ENCODE measurements around the gene IL17B.

Gene IL17B

DNA sequence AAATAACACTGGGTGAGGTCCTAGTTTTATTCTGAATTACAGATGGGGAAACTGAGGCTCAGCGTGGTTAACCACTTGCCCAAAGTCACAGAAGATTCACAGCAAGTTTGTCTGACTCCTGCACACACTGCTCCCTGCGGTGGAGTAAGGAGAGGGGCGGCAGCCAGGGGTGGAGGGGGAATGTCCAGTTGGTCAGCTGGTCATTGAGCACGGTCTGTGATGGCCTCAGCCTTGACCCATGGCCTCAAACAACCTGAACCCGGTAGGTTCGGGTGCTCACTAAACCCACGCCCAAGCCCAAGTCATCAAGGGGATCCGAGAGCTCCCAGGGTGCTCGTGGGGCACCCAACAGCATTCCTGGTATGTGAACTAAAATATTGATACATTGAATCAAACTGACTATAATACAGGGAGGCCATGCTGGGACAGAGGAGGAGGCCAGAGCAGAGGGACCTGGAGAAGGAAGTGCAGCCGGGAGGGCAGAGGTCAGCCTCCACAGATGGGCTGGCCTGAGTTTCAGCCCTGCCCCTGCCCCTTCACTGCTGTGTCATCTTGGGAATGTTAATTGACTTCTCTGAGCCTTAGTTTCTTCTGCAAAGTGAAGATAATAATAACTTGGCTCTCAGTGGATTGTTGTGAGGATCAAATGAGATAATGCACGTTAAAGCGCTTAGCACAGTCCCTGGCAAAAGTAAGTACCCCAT is 3.6 kb upstream of the IL17B start:
- 87 to 95% methylated on average over 8 to 9 of the region's 12 CpGs for WGBS, 2 experiments (ENCODE audit: insufficient coverage in 2 of 2)
- no peak overlapping the region for H3K4me3 ChIP-seq (ENCODE audit: extremely low read depth, insufficient read depth, low read length, poor library complexity, severe bottlenecking)
- H3K36me3 ChIP-seq (ENCODE audit: control insufficient read depth, insufficient read depth, low read length) = no peaks in the 10 kb centered on the region
- no peaks in the 10 kb centered on the region for H3K9me3 ChIP-seq (ENCODE audit: control insufficient read depth, low read length)
- H3K4me1 ChIP-seq (ENCODE audit: control insufficient read depth, insufficient read depth, low read length, poor library complexity, severe bottlenecking) = peaks cover 56% of the 10 kb centered on the region
- no peak overlapping the region for H3K27ac ChIP-seq (ENCODE audit: low read depth, low read length, severe bottlenecking)

DNA sequence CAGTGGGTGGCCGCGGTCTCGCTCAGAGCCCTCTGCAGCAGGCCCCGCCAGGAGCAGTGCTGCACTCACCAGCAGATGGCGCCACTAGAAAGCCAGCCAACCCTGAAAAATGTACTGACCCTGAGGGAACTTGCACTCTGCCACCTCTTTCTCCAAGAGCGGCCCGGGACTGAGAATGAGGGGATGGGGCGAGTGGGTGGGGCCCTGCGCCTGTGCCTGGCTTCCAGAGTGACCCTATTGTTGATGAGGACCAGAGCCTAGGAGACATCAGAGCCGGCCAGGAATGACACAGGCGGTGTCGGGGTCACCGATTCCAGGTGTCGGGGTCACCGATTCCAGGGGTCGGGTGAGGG is 2.9 kb upstream of the IL17B start:
- H3K4me1 ChIP-seq (ENCODE audit: control insufficient read depth, insufficient read depth, low read length, poor library complexity, severe bottlenecking) = peaks cover 54% of the 10 kb centered on the region
- no peak overlapping the region for H3K4me3 ChIP-seq (ENCODE audit: extremely low read depth, insufficient read depth, low read length, poor library complexity, severe bottlenecking)
- H3K36me3 ChIP-seq (ENCODE audit: control insufficient read depth, insufficient read depth, low read length) = no peaks in the 10 kb centered on the region
- no peaks in the 10 kb centered on the region for H3K9me3 ChIP-seq (ENCODE audit: control insufficient read depth, low read length)
- 33 to 49% methylated on average over 3 to 15 of the region's 16 CpGs for WGBS, 2 experiments (ENCODE audit: insufficient coverage in 2 of 2)
- H3K27ac ChIP-seq (ENCODE audit: low read depth, low read length, severe bottlenecking) = no peak overlapping the region

DNA sequence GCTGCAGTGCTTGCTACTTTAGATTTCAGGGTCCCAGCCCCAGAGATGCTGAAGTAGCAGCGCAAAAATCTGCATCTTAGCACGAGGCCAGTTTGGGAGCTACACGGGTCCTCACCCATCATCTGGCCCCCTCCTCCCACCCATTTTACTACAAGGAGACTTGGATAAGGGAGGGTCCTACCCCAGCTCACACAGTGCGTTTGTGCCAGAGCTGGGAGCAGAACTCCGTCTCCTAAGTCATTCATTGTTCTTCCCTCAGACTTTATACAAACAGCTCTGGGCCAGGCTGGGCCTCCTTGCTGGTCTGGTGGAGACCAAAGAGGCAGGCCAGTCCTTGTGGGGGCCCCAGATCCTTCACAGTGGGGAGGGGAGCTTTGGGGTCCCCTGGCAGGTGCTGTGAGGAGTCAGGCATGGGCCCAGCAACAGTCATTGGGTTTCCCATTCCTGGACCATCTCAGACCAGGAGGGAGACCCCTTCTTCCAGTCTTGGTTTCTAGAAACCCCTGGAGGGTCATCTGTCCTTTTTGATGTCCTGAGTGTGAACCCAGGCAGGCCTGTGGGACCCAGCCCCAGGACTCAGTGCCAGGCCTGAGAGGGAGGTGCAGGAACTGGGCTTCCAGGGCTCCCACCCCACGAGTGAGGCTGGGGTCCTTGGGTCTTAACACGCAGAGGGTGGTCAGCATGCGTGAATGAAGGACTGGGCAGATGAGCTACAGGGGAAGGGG is 2.3 kb upstream of the IL17B start:
- WGBS, 2 experiments (ENCODE audit: insufficient coverage in 2 of 2) = 54 to 56% methylated on average over 6 to 8 of the region's 8 CpGs
- Histone ChIP-seq H3K4me1 (ENCODE audit: control insufficient read depth, insufficient read depth, low read length, poor library complexity, severe bottlenecking) (peaks cover 52% of the 10 kb centered on the region), H3K4me3 (ENCODE audit: extremely low read depth, insufficient read depth, low read length, poor library complexity, severe bottlenecking) (no peak overlapping the region), H3K36me3 (ENCODE audit: control insufficient read depth, insufficient read depth, low read length) (no peaks in the 10 kb centered on the region), H3K27ac (ENCODE audit: low read depth, low read length, severe bottlenecking) (no peak overlapping the region), H3K9me3 (ENCODE audit: control insufficient read depth, low read length) (no peaks in the 10 kb centered on the region)

DNA sequence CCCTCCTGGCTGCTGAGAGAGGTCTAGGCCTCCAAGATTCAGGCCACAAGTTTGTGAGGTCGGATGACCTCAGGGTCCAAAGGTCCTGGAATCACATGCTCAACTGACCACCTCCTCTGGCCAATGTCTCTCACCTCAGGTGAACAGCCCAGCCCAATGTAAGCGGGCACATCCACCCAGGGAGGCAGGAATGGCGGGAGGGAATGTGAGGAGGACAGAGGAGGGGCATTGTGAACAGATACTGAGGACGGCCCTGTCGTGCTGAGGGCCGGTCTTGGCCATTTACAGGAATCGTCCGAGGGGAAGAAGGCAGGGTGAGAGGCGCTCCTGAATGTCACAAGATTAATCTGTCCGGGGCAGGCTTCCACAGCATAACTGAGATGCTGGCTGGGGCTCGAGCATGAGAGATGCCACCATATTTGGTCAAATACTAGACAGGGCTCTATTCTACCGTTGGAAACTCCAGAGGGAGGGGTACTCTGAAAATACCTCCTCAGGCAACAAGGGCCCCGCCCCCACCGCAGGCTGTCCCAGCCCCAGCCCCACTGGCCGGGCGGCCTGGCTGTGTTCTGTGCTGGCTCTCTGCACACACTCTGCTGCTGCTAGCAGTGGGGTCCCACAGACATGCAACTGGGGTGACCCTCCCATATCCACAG is 1.5 kb upstream of the IL17B start:
- Histone ChIP-seq H3K27ac (ENCODE audit: low read depth, low read length, severe bottlenecking) (no peak overlapping the region), H3K9me3 (ENCODE audit: control insufficient read depth, low read length) (no peaks in the 10 kb centered on the region), H3K4me1 (ENCODE audit: control insufficient read depth, insufficient read depth, low read length, poor library complexity, severe bottlenecking) (peaks cover 45% of the 10 kb centered on the region), H3K36me3 (ENCODE audit: control insufficient read depth, insufficient read depth, low read length) (no peaks in the 10 kb centered on the region), H3K4me3 (ENCODE audit: extremely low read depth, insufficient read depth, low read length, poor library complexity, severe bottlenecking) (no peak overlapping the region)
- 76 to 84% methylated on average over 11 to 13 of the region's 16 CpGs for WGBS, 2 experiments (ENCODE audit: insufficient coverage in 2 of 2)

DNA sequence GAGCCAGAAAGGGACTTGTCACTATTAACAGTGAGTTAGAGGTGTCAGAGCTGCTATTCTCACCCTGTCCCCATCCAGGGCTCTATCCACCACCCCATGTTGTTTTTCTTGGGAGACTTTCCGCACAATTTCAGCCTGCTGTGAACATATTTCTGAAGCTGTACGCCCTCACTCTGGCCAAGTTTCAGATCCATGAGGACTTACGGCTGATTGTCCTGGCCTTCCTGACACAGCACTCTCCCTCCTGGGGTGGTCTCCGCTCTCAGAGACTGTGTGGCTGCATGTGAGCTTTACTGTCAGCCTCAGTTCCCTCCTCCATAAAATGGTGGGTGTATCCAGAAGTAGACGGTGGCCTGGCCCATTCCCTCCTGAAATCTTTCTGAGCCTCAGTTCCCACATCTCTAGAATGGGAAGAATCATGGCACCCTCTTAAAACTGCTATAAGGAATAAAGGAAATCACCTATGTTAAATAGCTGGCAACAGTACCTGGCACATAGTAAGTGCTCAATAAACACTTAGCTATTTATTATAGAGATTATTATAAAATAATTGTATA is 804 bp upstream of the IL17B start:
- H3K27ac ChIP-seq (ENCODE audit: low read depth, low read length, severe bottlenecking) = no peak overlapping the region
- H3K4me1 ChIP-seq (ENCODE audit: control insufficient read depth, insufficient read depth, low read length, poor library complexity, severe bottlenecking) = peaks cover 42% of the 10 kb centered on the region
- WGBS, 2 experiments (ENCODE audit: insufficient coverage in 2 of 2) = 89 to 100% methylated on average over 3 of the region's 5 CpGs
- no peaks in the 10 kb centered on the region for H3K36me3 ChIP-seq (ENCODE audit: control insufficient read depth, insufficient read depth, low read length)
- no peaks in the 10 kb centered on the region for H3K9me3 ChIP-seq (ENCODE audit: control insufficient read depth, low read length)
- H3K4me3 ChIP-seq (ENCODE audit: extremely low read depth, insufficient read depth, low read length, poor library complexity, severe bottlenecking) = no peak overlapping the region

DNA sequence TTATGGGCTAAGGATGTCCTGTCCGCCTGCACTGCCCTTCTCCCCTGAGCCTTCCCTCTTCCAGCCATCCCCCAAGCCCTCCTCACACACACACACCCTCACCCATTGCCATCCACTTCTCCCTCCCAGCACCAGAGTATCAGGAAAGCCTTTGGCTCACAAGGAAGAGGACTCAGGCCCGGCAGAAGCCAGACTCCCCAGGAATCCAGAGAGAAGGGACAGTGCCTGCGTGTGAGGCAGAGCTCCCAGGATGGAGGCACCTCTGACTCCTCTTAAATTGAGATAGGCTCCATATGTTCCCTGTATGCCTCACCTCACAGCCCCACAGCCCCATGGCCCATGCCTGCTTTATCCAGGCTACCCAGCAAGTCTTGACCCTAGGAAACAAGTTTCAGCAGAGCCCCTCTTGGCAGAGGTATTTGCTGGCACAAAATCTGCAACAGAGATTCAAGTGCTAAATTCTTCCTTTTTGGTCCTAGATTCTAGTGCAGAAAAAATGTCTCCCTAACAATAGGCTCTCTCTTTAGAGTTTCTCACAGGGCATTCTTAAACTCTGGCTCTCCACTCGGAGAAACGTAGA is 761 bp downstream of the IL17B start:
- no peaks in the 10 kb centered on the region for H3K36me3 ChIP-seq (ENCODE audit: control insufficient read depth, insufficient read depth, low read length)
- whole genome bisulfite sequencing, 2 experiments (ENCODE audit: insufficient coverage in 2 of 2) = 81 to 83% methylated on average over 3 to 4 of the region's 5 CpGs
- peaks cover 37% of the 10 kb centered on the region for H3K4me1 ChIP-seq (ENCODE audit: control insufficient read depth, insufficient read depth, low read length, poor library complexity, severe bottlenecking)
- no peaks in the 10 kb centered on the region for H3K9me3 ChIP-seq (ENCODE audit: control insufficient read depth, low read length)
- H3K4me3 ChIP-seq (ENCODE audit: extremely low read depth, insufficient read depth, low read length, poor library complexity, severe bottlenecking) = no peak overlapping the region
- no peak overlapping the region for H3K27ac ChIP-seq (ENCODE audit: low read depth, low read length, severe bottlenecking)

DNA sequence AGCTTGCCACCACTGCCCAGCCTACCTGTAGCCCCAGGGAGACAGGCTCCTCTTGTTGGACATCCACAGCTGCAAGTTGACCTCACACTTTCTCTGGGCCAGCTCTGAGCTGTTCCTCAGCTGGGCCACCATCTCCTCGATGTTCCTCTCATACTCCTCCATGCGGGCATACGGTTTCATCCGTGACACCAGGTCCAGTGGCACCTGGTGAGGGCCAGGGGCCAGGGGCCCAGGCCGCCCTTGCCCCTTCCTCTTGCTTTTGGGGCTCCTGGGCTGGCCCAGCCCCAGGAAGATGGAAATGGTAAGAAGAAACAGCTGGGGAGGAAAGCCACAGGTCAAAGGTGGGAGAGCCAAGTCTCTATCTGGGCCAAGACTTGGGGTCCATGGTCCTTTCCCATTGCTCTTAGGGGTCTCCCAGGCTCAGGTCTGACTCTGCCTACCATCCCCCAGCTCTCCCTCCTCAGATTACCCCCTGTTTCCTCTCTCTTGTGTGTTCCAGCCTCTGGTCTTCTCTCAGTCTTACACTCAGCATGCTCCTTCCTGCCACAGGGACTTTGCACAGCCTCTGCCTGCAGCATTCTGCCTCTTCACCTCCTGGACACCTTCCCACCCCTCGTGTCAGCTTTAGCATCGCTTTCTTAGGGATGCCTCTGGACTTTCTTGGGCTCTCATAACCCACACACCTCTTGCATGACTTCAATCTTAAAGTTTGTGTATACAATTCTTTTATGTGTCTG is 2.2 kb downstream of the IL17B start:
- H3K36me3 ChIP-seq (ENCODE audit: control insufficient read depth, insufficient read depth, low read length) = no peaks in the 10 kb centered on the region
- H3K4me3 ChIP-seq (ENCODE audit: extremely low read depth, insufficient read depth, low read length, poor library complexity, severe bottlenecking) = no peak overlapping the region
- H3K9me3 ChIP-seq (ENCODE audit: control insufficient read depth, low read length) = no peaks in the 10 kb centered on the region
- 93 to 95% methylated on average over 5 to 7 of the region's 7 CpGs for WGBS, 2 experiments (ENCODE audit: insufficient coverage in 2 of 2)
- peaks cover 26% of the 10 kb centered on the region for H3K4me1 ChIP-seq (ENCODE audit: control insufficient read depth, insufficient read depth, low read length, poor library complexity, severe bottlenecking)
- H3K27ac ChIP-seq (ENCODE audit: low read depth, low read length, severe bottlenecking) = no peak overlapping the region

DNA sequence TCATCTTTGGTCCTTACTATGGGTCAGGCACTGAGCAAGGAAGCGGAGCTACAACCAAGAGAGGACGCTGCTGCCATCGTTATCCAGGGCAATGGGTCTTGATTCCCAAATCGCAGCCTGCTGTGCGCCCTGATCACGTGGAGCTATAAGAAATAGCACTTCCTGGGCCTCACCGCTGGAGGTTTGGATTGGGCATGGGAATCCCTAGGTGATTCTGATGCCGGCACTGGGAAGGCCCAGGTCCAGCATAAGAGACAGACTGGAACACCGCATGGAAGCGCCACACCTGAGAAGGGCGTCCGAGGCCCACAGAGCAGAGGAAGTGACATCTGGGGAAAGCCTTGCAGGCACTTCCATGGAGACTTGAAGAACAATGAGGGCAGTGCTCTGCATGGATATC is 3.0 kb downstream of the IL17B start:
- WGBS, 2 experiments (ENCODE audit: insufficient coverage in 2 of 2) = 95% methylated on average over 12 of the region's 12 CpGs
- no peaks in the 10 kb centered on the region for H3K36me3 ChIP-seq (ENCODE audit: control insufficient read depth, insufficient read depth, low read length)
- no peak overlapping the region for H3K4me3 ChIP-seq (ENCODE audit: extremely low read depth, insufficient read depth, low read length, poor library complexity, severe bottlenecking)
- H3K27ac ChIP-seq (ENCODE audit: low read depth, low read length, severe bottlenecking) = no peak overlapping the region
- H3K4me1 ChIP-seq (ENCODE audit: control insufficient read depth, insufficient read depth, low read length, poor library complexity, severe bottlenecking) = peaks cover 18% of the 10 kb centered on the region
- no peaks in the 10 kb centered on the region for H3K9me3 ChIP-seq (ENCODE audit: control insufficient read depth, low read length)

DNA sequence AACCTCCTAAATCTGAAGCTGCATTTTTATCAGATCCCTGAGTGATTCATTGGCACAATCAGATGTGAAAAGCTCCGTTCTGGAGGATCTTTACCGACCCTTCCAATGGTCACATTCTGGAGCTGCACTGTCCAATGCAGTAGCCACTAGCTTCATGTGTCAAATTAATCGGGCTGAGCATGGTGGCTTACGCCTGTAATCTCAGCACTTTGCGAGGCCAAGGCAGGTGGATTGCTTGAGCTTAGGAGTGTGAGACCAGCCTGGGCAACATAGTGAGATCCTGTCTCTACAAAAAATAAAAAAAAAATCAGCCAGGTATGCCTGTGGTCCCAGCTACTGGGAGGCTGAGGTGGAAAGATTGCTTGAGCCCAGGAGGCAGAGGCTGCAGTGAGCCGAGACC is 3.7 kb downstream of the IL17B start:
- Histone ChIP-seq H3K4me3 (ENCODE audit: extremely low read depth, insufficient read depth, low read length, poor library complexity, severe bottlenecking) (no peak overlapping the region), H3K9me3 (ENCODE audit: control insufficient read depth, low read length) (no peaks in the 10 kb centered on the region), H3K36me3 (ENCODE audit: control insufficient read depth, insufficient read depth, low read length) (no peaks in the 10 kb centered on the region), H3K4me1 (ENCODE audit: control insufficient read depth, insufficient read depth, low read length, poor library complexity, severe bottlenecking) (peaks cover 11% of the 10 kb centered on the region), H3K27ac (ENCODE audit: low read depth, low read length, severe bottlenecking) (no peak overlapping the region)
- WGBS, 2 experiments (ENCODE audit: insufficient coverage in 2 of 2) = 92 to 99% methylated on average over 4 of the region's 6 CpGs

DNA sequence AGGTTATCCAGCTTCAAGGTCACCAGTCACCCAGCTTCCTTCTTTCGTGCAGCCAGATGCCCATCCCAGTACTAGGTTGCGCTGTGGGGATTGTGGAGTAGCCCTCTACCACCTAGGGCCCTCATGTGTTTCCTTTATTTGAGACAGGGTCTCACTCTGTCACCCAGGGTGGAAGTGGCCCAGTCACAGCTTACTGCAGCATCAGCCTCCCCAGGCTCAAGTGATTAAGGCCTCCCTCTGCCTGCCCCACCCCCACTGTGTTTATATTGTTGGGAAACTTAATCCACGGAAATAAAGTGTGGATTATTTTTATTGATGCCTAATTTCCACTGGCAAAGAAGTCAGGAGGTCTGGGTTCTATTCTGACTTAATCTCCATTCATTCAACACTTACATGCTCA is 4.3 kb downstream of the IL17B start:
- WGBS, 2 experiments (ENCODE audit: insufficient coverage in 2 of 2) = no CpG with 5 or more reads among the region's 3 CpGs
- H3K9me3 ChIP-seq (ENCODE audit: control insufficient read depth, low read length) = no peaks in the 10 kb centered on the region

More for the DNA sequence above, 4.3 kb downstream of the IL17B start:
- Histone ChIP-seq H3K4me1 (ENCODE audit: control insufficient read depth, insufficient read depth, low read length, poor library complexity, severe bottlenecking) (peaks cover 9% of the 10 kb centered on the region), H3K4me3 (ENCODE audit: extremely low read depth, insufficient read depth, low read length, poor library complexity, severe bottlenecking) (no peak overlapping the region), H3K36me3 (ENCODE audit: control insufficient read depth, insufficient read depth, low read length) (no peaks in the 10 kb centered on the region), H3K27ac (ENCODE audit: low read depth, low read length, severe bottlenecking) (no peak overlapping the region)

Measured in mesodermal cell (in vitro differentiated cells).